Transverse colon (tissue), 3 donors: ENCODE measurements around the gene SYT2.

Source experiments
- CTCF ChIP-seq, 5 experiments: fragments of 200-600 bp in 3 of 5; fragments of 450-650 bp in 2 of 5; sonication (generic) in 3 of 5; IDR thresholded peaks; 1 replicate in 2 of 5; 2 replicates in 3 of 5; pipeline ENCODE4 v1.5.1; 2016 to 2017; ENCODE audit warnings: antibody characterized with exemption in 5 of 5, inconsistent platforms in 3 of 5, mild to moderate bottlenecking in 2 of 5, moderate library complexity in 1 of 5
- POLR2A ChIP-seq: fragments of 450-650 bp; IDR thresholded peaks from one replicate; pipeline ENCODE4 v1.6.1; 2016; ENCODE audit warnings: antibody characterized with exemption, mild to moderate bottlenecking, moderate library complexity

DNA sequence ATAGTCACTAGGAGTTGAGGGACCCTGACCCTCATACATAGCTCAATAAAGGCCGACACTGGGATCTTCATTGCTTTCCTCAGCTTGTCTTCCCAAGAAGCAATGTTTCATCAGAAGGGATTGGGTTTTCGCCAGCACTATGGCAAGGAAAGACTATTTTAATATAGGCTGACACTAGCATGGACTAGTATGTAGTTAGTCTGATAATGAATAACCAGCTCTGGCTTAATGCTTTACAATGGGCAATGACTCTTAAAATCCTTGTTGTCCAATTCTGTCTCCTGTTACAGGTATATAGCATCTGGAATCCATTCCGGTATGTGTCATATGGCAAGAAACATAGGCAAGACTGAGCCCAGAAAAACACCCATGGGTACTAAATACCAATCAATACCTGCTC, 15.3 kb upstream of the SYT2 start:
- no peak for TF ChIP-seq CTCF (IDR thresholded peaks at IDR 0.05)
- TF ChIP-seq POLR2A, result no peak
